Left lobe of liver (tissue), 2 donors: ENCODE measurements around the gene LYG2. TPM values are rescaled to one million over a fixed set of nuclear protein-coding genes. Genes with fewer than 3 reads are reported as not detected.
"Not testable (repeated sequence)": the region's sequence is repeated elsewhere in the genome, so short reads cannot be mapped to it uniquely, and the experiment has no call there.

Experiments used
- ATAC-seq: fragments of 200-7000 bp; cut with Tn5 transposase; one replicate; pipeline ENCODE4 v1.9.1; 2020; ENCODE audit warnings: mild to moderate bottlenecking, moderate library complexity
- DNase-seq: peaks from one replicate; pipeline ENCODE4 v3.0.0-alpha.2; 2020; ENCODE audit warnings: low spot score
- total RNA-seq: library from RNA; stranded (reverse); gene quantifications from one replicate; pipeline ENCODE4 v1.2.1, GENCODE V29; 2021
- donor health status: DM: no; HTN: no; CAD: no; lungs with moderate emphysema.
- donor health status: DM: no; HTN: yes; CAD: no.

Gene LYG2
- total RNA-seq, 1 donor from 2014 or later = not detected

GRCh38 chr2:99201959-99202678 is 53.3 kb downstream of the LYG2 start:
- no peak for ATAC-seq
- DNase-seq = no peak

GRCh38 chr2:99200076-99200800 is 55.2 kb downstream of the LYG2 start:
- ATAC-seq (no peak), DNase-seq (no peak)

- DNase-seq = no peak
- ATAC-seq = no peak
Measured at GRCh38 chr2:99198103-99198841, 57.2 kb downstream of the LYG2 start.

GRCh38 chr2:99192364-99192763 is 63.1 kb downstream of the LYG2 start:
- ATAC-seq, DNase-seq: not testable (repeated sequence)

Other genes starting within 250 kb of the LYG2 start
- 0.23 TPM for gene C2orf15, start 114.0 kb downstream of the LYG2 start, total RNA-seq
- 4.3 TPM for gene TSGA10, start 100.7 kb downstream of the LYG2 start, total RNA-seq
- 2.5 TPM for gene LIPT1, start 100.7 kb downstream of the LYG2 start, total RNA-seq
- gene MITD1, start 74.6 kb downstream of the LYG2 start, total RNA-seq = 6.1 TPM
- 12.7 TPM for gene MRPL30, start 74.5 kb downstream of the LYG2 start, total RNA-seq
- 0.65 TPM for gene LYG1, start 45.5 kb upstream of the LYG2 start, total RNA-seq
- 8.2 TPM for gene TXNDC9, start 80.7 kb upstream of the LYG2 start, total RNA-seq
- gene EIF5B, start 81.7 kb upstream of the LYG2 start, total RNA-seq = 12.2 TPM
- 14.3 TPM for gene REV1, start 234.4 kb upstream of the LYG2 start, total RNA-seq